Mesenchymal stem cell (in vitro differentiated cells and primary cell): ENCODE measurements around the gene FBXL17.

Experiments used
- DNase-seq: peaks from one replicate; pipeline ENCODE4 v3.0.0-alpha.2; 2013
- H2AFZ ChIP-seq: one replicate; pipeline ENCODE4 v1.6.1; 2013; ENCODE audit warnings: low read depth, mild to moderate bottlenecking, control low read depth, inconsistent platforms, low read length, moderate library complexity
- H2AK5ac ChIP-seq: 2 replicates; pipeline ENCODE4 v1.6.1; 2013; ENCODE audit warnings: low read length, moderate library complexity, mild to moderate bottlenecking, inconsistent platforms; ENCODE audit not compliant: severe bottlenecking
- H2BK120ac ChIP-seq: one replicate; pipeline ENCODE4 v1.6.1; 2013; ENCODE audit warnings: low read depth, mild to moderate bottlenecking, inconsistent platforms, low read length, moderate library complexity
- H2BK12ac ChIP-seq, 2 experiments: one replicate each; pipeline ENCODE4 v1.6.1; 2013; ENCODE audit warnings: inconsistent platforms in 2 of 2, low read length in 2 of 2, mild to moderate bottlenecking in 2 of 2, moderate library complexity in 2 of 2, control low read depth in 1 of 2
- H2BK15ac ChIP-seq: one replicate; pipeline ENCODE4 v1.6.1; 2013; ENCODE audit warnings: mild to moderate bottlenecking, low read depth, inconsistent platforms; ENCODE audit not compliant: poor library complexity, severe bottlenecking
- H2BK5ac ChIP-seq: 2 replicates; pipeline ENCODE4 v1.6.1; 2013; ENCODE audit warnings: low read depth, mild to moderate bottlenecking, low read length, control low read depth, inconsistent platforms; ENCODE audit not compliant: poor library complexity, severe bottlenecking
- H3K14ac ChIP-seq, 2 experiments: one replicate each; pipeline ENCODE4 v1.6.1; 2013; ENCODE audit warnings: inconsistent platforms in 2 of 2, low read length in 2 of 2, control low read depth in 1 of 2, mild to moderate bottlenecking in 1 of 2, moderate library complexity in 1 of 2
- H3K18ac ChIP-seq, 2 experiments: one replicate each; pipeline ENCODE4 v1.6.1; 2013; ENCODE audit warnings: inconsistent platforms in 2 of 2, low read length in 2 of 2, control low read depth in 1 of 2, low read depth in 1 of 2, mild to moderate bottlenecking in 1 of 2
- H3K23ac ChIP-seq, 2 experiments: one replicate each; pipeline ENCODE4 v1.6.1; 2013; ENCODE audit warnings: inconsistent platforms in 2 of 2, low read length in 2 of 2, mild to moderate bottlenecking in 2 of 2, moderate library complexity in 2 of 2, control low read depth in 1 of 2
- H3K27ac ChIP-seq: 2 replicates; pipeline ENCODE4 v1.5.1; 2013; ENCODE audit warnings: mild to moderate bottlenecking, moderate library complexity, low read length, control low read depth, inconsistent platforms; ENCODE audit not compliant: poor library complexity, severe bottlenecking
- H3K27me3 ChIP-seq, 2 experiments: 2 replicates each; pipeline versions ENCODE4 v1.6.1 to v1.7.0; 2013; ENCODE audit warnings: low read length in 2 of 2, mild to moderate bottlenecking in 2 of 2, moderate library complexity in 2 of 2, control low read depth in 1 of 2, inconsistent platforms in 1 of 2; ENCODE audit not compliant: control insufficient read depth in 1 of 2, insufficient read depth in 1 of 2
- H3K36me3 ChIP-seq, 2 experiments: 2 replicates each; pipeline versions ENCODE4 v1.6.1 to v1.7.0; 2013; ENCODE audit warnings: low read length in 2 of 2, control low read depth in 1 of 2, inconsistent platforms in 1 of 2, low read depth in 1 of 2, mild to moderate bottlenecking in 1 of 2; ENCODE audit not compliant: insufficient read depth in 2 of 2, control insufficient read depth in 1 of 2
- H3K4ac ChIP-seq, 2 experiments: one replicate each; pipeline ENCODE4 v1.6.1; 2013; ENCODE audit warnings: inconsistent platforms in 2 of 2, low read length in 2 of 2, mild to moderate bottlenecking in 2 of 2, moderate library complexity in 2 of 2, control low read depth in 1 of 2, low read depth in 1 of 2
- H3K4me1 ChIP-seq: 2 replicates; pipeline ENCODE4 v1.6.1; 2013; ENCODE audit warnings: low read depth, low read length, control low read depth; ENCODE audit not compliant: control insufficient read depth, insufficient read depth
- H3K4me2 ChIP-seq: 2 replicates; pipeline ENCODE4 v1.6.1; 2013; ENCODE audit warnings: low read length, mild to moderate bottlenecking, inconsistent platforms; ENCODE audit not compliant: poor library complexity, severe bottlenecking
- H3K4me3 ChIP-seq, 2 experiments: 2 replicates each; pipeline versions ENCODE4 v1.5.1 to v1.7.0; 2013; ENCODE audit warnings: low read length in 2 of 2, mild to moderate bottlenecking in 2 of 2, control low read depth in 1 of 2, low read depth in 1 of 2; ENCODE audit not compliant: insufficient read depth in 1 of 2
- H3K79me1 ChIP-seq: replicated peaks from 2 replicates; pipeline ENCODE4 v1.6.1; 2013; ENCODE audit warnings: mild to moderate bottlenecking, control low read depth, low read length, inconsistent platforms; ENCODE audit not compliant: poor library complexity, severe bottlenecking
- H3K9ac ChIP-seq: 2 replicates; pipeline ENCODE4 v1.7.0; 2013; ENCODE audit warnings: mild to moderate bottlenecking, low read length, moderate library complexity
- H3K9me3 ChIP-seq: 2 replicates; pipeline ENCODE4 v1.7.0; 2013; ENCODE audit warnings: mild to moderate bottlenecking, low read length; ENCODE audit not compliant: control insufficient read depth
- H4K8ac ChIP-seq: one replicate; pipeline ENCODE4 v1.6.1; 2013; ENCODE audit warnings: inconsistent platforms, mild to moderate bottlenecking, low read length, moderate library complexity
- H4K91ac ChIP-seq: one replicate; pipeline ENCODE4 v1.6.1; 2013; ENCODE audit warnings: mild to moderate bottlenecking, low read length, inconsistent platforms
- WGBS: methylation state at CpG from one replicate; pipeline ENCODE4 v1.1.7; 2013; ENCODE audit warnings: mixed read lengths; 5-methylcytosine and 5-hydroxymethylcytosine counted together

Gene FBXL17

GRCh38 chr5:107887166-107887943, 494.5 kb downstream of the FBXL17 start:
- Histone ChIP-seq H3K4me2 (no peak overlapping the region), H2BK120ac (no peak overlapping the region), H3K4me1 (peaks cover 1% of the 10 kb centered on the region), H3K9me3 (no peaks in the 10 kb centered on the region), H3K18ac (no peak overlapping the region), H2BK15ac (no peak overlapping the region), H3K27ac (no peak overlapping the region), H3K9ac (no peak overlapping the region), H3K36me3 (no peaks in the 10 kb centered on the region), H3K79me1 (peaks cover 3% of the 10 kb centered on the region), H3K27me3 (no peaks in the 10 kb centered on the region), H2BK5ac (no peak overlapping the region), H3K23ac (no peak overlapping the region), H2AFZ (no peak overlapping the region), H4K91ac (no peak overlapping the region), H3K4me3 (no peak overlapping the region), H2AK5ac (no peak overlapping the region), H3K14ac (no peak overlapping the region), H3K4ac (no peak overlapping the region), H2BK12ac (no peak overlapping the region), H4K8ac (no peak overlapping the region)
- DNase-seq, result no peak
- WGBS, result 90% methylated on average over 7 of the region's 11 CpGs

- H3K18ac ChIP-seq, result no peak overlapping the region
- no peak overlapping the region for H3K4me3 ChIP-seq
- H3K9ac ChIP-seq, result no peak overlapping the region
- H2AFZ ChIP-seq, result no peak overlapping the region
- no peak overlapping the region for H2BK15ac ChIP-seq
- H3K27ac ChIP-seq, result no peak overlapping the region
- H3K4ac ChIP-seq, result no peak overlapping the region
- no peak overlapping the region for H2BK12ac ChIP-seq
- H3K14ac ChIP-seq, result no peak overlapping the region
- H2AK5ac ChIP-seq, result no peak overlapping the region
- no peak overlapping the region for H4K8ac ChIP-seq
- H3K23ac ChIP-seq, result no peak overlapping the region
- H2BK120ac ChIP-seq, result no peak overlapping the region
- no peak overlapping the region for H3K4me2 ChIP-seq
- no peak overlapping the region for H2BK5ac ChIP-seq
- peaks cover 1% of the 10 kb centered on the region for H3K4me1 ChIP-seq
- H4K91ac ChIP-seq, result no peak overlapping the region
- peaks cover 3% of the 10 kb centered on the region for H3K79me1 ChIP-seq
- no peaks in the 10 kb centered on the region for H3K27me3 ChIP-seq
- DNase-seq, result no peak
- no peaks in the 10 kb centered on the region for H3K9me3 ChIP-seq
- no peaks in the 10 kb centered on the region for H3K36me3 ChIP-seq
- no CpG with 5 or more reads among the region's 2 CpGs for WGBS
Measured at GRCh38 chr5:107885601-107886000, 496.3 kb downstream of the FBXL17 start.

- H4K91ac ChIP-seq, result no peak overlapping the region
- no peak overlapping the region for H3K18ac ChIP-seq
- DNase-seq, result no peak
- no peak overlapping the region for H3K4ac ChIP-seq
- no peak overlapping the region for H2BK12ac ChIP-seq
- no peak overlapping the region for H3K9ac ChIP-seq
- no peaks in the 10 kb centered on the region for H3K9me3 ChIP-seq
- no peaks in the 10 kb centered on the region for H3K36me3 ChIP-seq
- H3K14ac ChIP-seq, result no peak overlapping the region
- H2AK5ac ChIP-seq, result no peak overlapping the region
- peaks cover 3% of the 10 kb centered on the region for H3K79me1 ChIP-seq
- no peak overlapping the region for H3K4me3 ChIP-seq
- H3K27me3 ChIP-seq, result no peaks in the 10 kb centered on the region
- H2BK5ac ChIP-seq, result no peak overlapping the region
- no peak overlapping the region for H3K4me2 ChIP-seq
- H2BK120ac ChIP-seq, result no peak overlapping the region
- no CpG with 5 or more reads among the region's 1 CpG for WGBS
- H2BK15ac ChIP-seq, result no peak overlapping the region
- H4K8ac ChIP-seq, result no peak overlapping the region
- no peak overlapping the region for H3K27ac ChIP-seq
- H2AFZ ChIP-seq, result no peak overlapping the region
- H3K23ac ChIP-seq, result no peak overlapping the region
- peaks cover 1% of the 10 kb centered on the region for H3K4me1 ChIP-seq
Measured at GRCh38 chr5:107884871-107885270, 497.0 kb downstream of the FBXL17 start.

- Histone ChIP-seq H3K36me3 (no peaks in the 10 kb centered on the region), H4K8ac (peak overlapping the region; percentile 32), H3K4ac (no peak overlapping the region), H3K27me3 (no peaks in the 10 kb centered on the region), H3K18ac (no peak overlapping the region), H2AFZ (no peak overlapping the region), H3K79me1 (peaks cover 4% of the 10 kb centered on the region), H2AK5ac (no peak overlapping the region), H2BK12ac (no peak overlapping the region), H2BK120ac (no peak overlapping the region), H3K9ac (no peak overlapping the region), H2BK5ac (no peak overlapping the region), H4K91ac (no peak overlapping the region), H2BK15ac (no peak overlapping the region), H3K27ac (no peak overlapping the region), H3K4me3 (no peak overlapping the region), H3K4me1 (peaks cover 3% of the 10 kb centered on the region), H3K9me3 (no peaks in the 10 kb centered on the region), H3K23ac (no peak overlapping the region), H3K14ac (no peak overlapping the region), H3K4me2 (no peak overlapping the region)
- DNase-seq, result no peak
- 61% methylated on average over 4 of the region's 4 CpGs for WGBS
Measured at GRCh38 chr5:107878661-107879060, 503.2 kb downstream of the FBXL17 start.
